ENCODE measurements around the gene BBS9. TPM values are rescaled to one million over a fixed set of nuclear protein-coding genes. Genes with fewer than 3 reads are reported as not detected.

BBS9 gene
- total and polyA plus RNA-seq, 2 of the 4 experiments (the other 2 are of a cell fraction) = 7.9 to 9.5 TPM

DNA sequence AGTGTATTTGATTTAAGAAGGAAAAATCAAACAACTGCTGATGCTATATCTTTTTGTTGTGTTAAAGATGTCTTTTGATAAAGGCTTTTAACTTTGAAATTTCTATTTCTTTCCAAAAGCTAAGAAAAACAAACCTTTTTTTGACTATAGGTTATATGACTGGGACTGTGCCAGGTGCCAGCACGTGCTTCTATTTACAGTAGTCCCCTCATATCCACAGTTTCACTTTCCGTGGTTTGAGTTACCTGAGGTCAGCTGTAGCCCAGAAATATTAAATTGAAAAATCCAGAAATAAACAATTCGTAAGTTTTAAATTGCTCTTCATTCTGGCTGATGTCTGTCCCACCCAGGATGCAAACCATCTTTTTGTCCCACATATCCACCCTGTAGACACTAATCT, 104.3 kb downstream of the BBS9 start:
- no peak overlapping the region for H3K27ac ChIP-seq (ENCODE audit: insufficient read depth, low read length)
- no peak overlapping the region for H3K9ac ChIP-seq (ENCODE audit: low read depth, low read length)
- in situ Hi-C loops (cut with MboI; ENCODE audit: low sequenced_read_pairs) = loop anchor here (25.0 kb wide), 1 partner anchor 929 kb away; no protein-coding TSS in a partner anchor

More for the DNA sequence above, 104.3 kb downstream of the BBS9 start:
- no TSS peak for BruUV-seq (replicated peaks)
- dilution Hi-C loops (cut with HindIII; ENCODE audit: low sequenced_read_pairs, unreplicated experiment) (no loop called here), intact Hi-C loops (cut with micrococcal nuclease) (no loop called here)
- Histone ChIP-seq H3K27me3 (ENCODE audit: control insufficient read depth, insufficient read depth, low read length) (no peaks in the 10 kb centered on the region), H2BK5ac (ENCODE audit: low read depth, low read length, poor library complexity, severe bottlenecking) (no peak overlapping the region), H2AFZ (replicated peaks; ENCODE audit: low read length, poor library complexity) (no peak overlapping the region), H3K4me3 (ENCODE audit: insufficient read depth, low read depth, low read length) (no peak overlapping the region), H3K9me3 (ENCODE audit: control insufficient read depth, insufficient read depth, low read length) (peaks cover 2% of the 10 kb centered on the region; the same call in 1 of the 2 replicates), H2BK15ac (ENCODE audit: low read depth, low read length) (no peak overlapping the region), H3K14ac (replicated peaks; ENCODE audit: low read depth, low read length) (no peak overlapping the region), H3K23ac (ENCODE audit: low read depth, low read length) (no peak overlapping the region), H4K20me1 (ENCODE audit: insufficient read depth, low read length) (no peaks in the 10 kb centered on the region), H3K36me3 (ENCODE audit: control insufficient read depth, insufficient read depth, low read length) (no peaks in the 10 kb centered on the region), H2BK120ac (ENCODE audit: low read depth, low read length) (no peak overlapping the region), H2AK5ac (ENCODE audit: low read depth, low read length) (no peak overlapping the region), H3K56ac (ENCODE audit: extremely low read depth, insufficient read depth, low read length) (no peak overlapping the region), H3K18ac (ENCODE audit: low read depth, low read length) (no peak overlapping the region), H3K4me1 (ENCODE audit: control insufficient read depth, insufficient read depth, low read length) (no peaks in the 10 kb centered on the region), H4K8ac (ENCODE audit: low read depth in 2 of 2, low read length in 2 of 2) (no peak overlapping the region), H3K4ac (ENCODE audit: low read depth, low read length) (no peak overlapping the region), H3K4me2 (ENCODE audit: low read depth, low read length) (no peak overlapping the region), H3K9me1 (ENCODE audit: insufficient read depth, low read length) (no peaks in the 10 kb centered on the region), H4K91ac (ENCODE audit: insufficient read depth, low read depth, low read length) (no peak overlapping the region), H2AK9ac (replicated peaks; ENCODE audit: low read depth, low read length, poor library complexity) (no peak overlapping the region), H3K79me1 (ENCODE audit: low read depth in 1 of 2, low read length in 2 of 2) (no peaks in the 10 kb centered on the region), H2BK20ac (ENCODE audit: low read depth, low read length) (no peak overlapping the region), H4K5ac (ENCODE audit: low read depth, low read length) (no peak overlapping the region)
- WGBS, 2 experiments (ENCODE audit: extremely low coverage in 2 of 2, insufficient read length in 1 of 2) = no CpG with 5 or more reads among the region's 3 CpGs
- ChIA-PET CTCF (interaction anchor here (1.3 kb wide), 1 partner anchor 10 kb away, joined by 3 read pairs; no protein-coding TSS in a partner anchor), POLR2A (ENCODE audit: unreplicated experiment) (no interaction called here)
- ATAC-seq (ENCODE audit: low read depth) (no peak), DNase-seq (no peak)
- TF ChIP-seq, protein P1, sequence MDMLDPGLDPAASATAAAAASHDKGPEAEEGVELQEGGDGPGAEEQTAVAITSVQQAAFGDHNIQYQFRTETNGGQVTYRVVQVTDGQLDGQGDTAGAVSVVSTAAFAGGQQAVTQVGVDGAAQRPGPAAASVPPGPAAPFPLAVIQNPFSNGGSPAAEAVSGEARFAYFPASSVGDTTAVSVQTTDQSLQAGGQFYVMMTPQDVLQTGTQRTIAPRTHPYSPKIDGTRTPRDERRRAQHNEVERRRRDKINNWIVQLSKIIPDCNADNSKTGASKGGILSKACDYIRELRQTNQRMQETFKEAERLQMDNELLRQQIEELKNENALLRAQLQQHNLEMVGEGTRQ (IDR thresholded peaks at IDR 0.05; ENCODE audit: low read depth, low read length) = no peak
- TF ChIP-seq CTCF (conservative IDR thresholded peaks at IDR 0.05; ENCODE audit: low read depth, low read length) (no peak), RCOR1 (IDR thresholded peaks at IDR 0.05; ENCODE audit: insufficient replicate concordance, low read length) (no peak), FOS (IDR thresholded peaks at IDR 0.05; ENCODE audit: low read depth, low read length) (no peak), POLR2A (IDR thresholded peaks at IDR 0.05; ENCODE audit: low read depth, low read length) (no peak), RAD21 (IDR thresholded peaks at IDR 0.05; ENCODE audit: low read length) (no peak), CEBPB (IDR thresholded peaks at IDR 0.05; ENCODE audit: low read depth, low read length) (no peak), CHD1 (IDR thresholded peaks at IDR 0.05; ENCODE audit: low read depth, low read length) (no peak), RFX5 (IDR thresholded peaks at IDR 0.05; ENCODE audit: low read depth, low read length) (no peak), SMC3 (IDR thresholded peaks at IDR 0.05; ENCODE audit: low read depth, low read length) (no peak), NFE2L2 (IDR thresholded peaks at IDR 0.05; ENCODE audit: low read depth, low read length) (no peak), MAFK (IDR thresholded peaks at IDR 0.05; ENCODE audit: low read depth, low read length) (no peak), BHLHE40 (IDR thresholded peaks at IDR 0.05; ENCODE audit: low read depth, low read length) (no peak), MAZ (IDR thresholded peaks at IDR 0.05; ENCODE audit: borderline replicate concordance, low read depth, low read length) (no peak)
- TF ChIP-seq, protein P2, sequence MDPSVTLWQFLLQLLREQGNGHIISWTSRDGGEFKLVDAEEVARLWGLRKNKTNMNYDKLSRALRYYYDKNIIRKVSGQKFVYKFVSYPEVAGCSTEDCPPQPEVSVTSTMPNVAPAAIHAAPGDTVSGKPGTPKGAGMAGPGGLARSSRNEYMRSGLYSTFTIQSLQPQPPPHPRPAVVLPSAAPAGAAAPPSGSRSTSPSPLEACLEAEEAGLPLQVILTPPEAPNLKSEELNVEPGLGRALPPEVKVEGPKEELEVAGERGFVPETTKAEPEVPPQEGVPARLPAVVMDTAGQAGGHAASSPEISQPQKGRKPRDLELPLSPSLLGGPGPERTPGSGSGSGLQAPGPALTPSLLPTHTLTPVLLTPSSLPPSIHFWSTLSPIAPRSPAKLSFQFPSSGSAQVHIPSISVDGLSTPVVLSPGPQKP (IDR thresholded peaks at IDR 0.05; ENCODE audit: borderline replicate concordance, low read depth, low read length) = no peak
